HL-60/S4 (cell line): ENCODE results near the gene MCAT.

Source experiments
- in situ Hi-C: fragments of 300-500 bp; cut with MboI; formaldehyde crosslinking; loops from 2 replicates; pipeline ENCODE4 v1.14.3; 2022; ENCODE audit warnings: low sequenced_read_pairs

MCAT gene

GRCh38 chr22:43098356-43098755 is 44.8 kb downstream of the MCAT start:
- in situ Hi-C loops, result no loop called here

DNA sequence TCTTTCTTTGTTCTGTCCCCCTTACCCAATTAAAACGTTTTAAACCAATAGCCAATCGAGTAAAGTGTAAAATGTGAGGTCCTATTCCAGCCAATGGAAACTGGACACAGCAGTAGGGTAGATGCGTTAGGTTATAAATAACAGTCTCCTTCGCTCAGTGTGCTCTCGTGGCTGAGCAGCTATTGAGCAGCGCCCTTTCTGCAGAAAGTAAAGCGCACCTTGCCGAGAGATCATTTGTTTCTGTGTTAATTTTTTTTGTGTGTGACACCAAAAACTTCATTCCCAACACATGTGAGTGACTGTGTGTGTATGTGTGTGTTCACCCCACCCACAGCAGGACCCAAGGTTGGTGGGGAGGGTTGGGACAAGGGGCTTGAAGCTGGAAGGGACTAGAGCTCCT is 46.8 kb downstream of the MCAT start:
- in situ Hi-C loops, result no loop called here

GRCh38 chr22:43094551-43094950 is 48.6 kb downstream of the MCAT start:
- in situ Hi-C loops, result no loop called here

DNA sequence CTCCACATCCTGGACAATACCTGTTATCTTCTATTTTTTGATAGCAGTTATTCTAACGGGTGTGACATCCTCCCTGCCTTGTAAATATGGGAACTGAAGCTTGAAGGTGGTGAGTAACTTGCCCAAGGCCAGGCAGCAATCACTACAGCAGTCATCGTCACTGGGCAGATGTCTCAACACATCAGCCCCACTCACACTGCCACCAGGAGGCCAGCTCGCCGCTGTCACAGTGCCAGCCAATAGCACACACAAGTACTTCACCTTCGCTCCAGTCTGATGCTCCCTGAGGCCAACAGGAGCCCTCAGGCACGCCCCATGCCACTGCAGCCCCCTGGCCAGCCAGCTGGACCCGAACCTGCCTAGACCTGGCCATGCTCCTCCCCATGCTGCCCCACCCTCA is 49.1 kb downstream of the MCAT start:
- in situ Hi-C loops, result no loop called here

- in situ Hi-C loops, result no loop called here
These were observed 51.1 kb downstream of the MCAT start for GRCh38 chr22:43092085-43092484.

- in situ Hi-C loops, result no loop called here
These were observed 52.9 kb downstream of the MCAT start for GRCh38 chr22:43090130-43090789.

DNA sequence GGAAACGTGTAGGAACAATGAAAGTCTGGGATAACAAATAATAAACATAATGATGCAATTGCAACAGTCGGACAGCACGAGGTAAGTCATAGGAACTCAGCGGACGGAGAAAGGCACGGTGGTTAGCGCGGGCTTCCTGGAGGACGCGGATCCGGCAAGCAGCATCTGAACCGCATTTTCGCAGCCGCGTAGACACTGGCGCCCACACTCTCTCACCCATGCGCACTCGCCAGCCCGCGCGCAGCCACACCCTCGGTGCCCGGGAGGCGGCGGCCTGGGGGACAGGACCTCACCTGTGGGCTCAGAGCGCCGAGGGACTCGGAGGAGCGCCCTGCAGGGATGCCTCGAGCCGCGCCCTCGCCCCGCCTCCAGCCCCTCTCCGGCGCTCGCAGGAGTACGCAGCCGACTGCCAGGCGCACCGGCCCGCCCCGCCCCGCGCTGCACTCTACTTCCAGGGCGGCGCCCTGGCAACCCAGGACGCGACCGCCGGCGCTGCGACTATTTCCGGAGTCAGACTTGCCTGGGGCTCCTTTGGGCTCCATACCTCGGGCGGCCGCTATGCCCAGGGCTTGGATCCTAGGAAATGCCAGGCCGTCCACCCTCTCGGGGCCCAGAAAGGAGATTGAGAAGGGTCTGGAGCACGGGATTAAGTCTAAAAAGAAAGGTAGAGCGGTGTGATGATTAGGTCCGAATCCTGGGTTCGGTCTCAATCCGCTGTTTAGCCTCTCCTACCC is 54.0 kb downstream of the MCAT start, which contains the start of gene TTLL1:
TSS of gene TTLL1 (minus strand) at position 408 of the 734 bp plus-strand sequence. CDS start 13,805 bp downstream, outside the sequence.
- in situ Hi-C loops, result no loop called here

DNA sequence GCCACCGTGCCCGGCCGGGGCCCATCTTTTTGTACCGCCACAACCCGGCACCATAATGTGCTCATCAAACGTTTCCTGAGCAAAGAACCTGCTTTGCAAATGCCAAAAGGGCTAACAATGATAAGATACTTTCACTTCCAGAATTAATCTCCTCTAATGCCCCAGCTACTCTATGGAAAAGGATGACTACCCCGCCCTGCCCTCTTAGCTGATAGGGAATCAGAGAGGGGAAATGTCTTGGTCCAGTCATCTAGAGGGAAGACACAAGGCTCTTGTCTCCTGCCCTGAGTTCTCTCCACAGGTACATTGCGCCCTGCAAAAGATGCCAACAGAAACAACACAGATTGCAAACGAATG is 54.6 kb downstream of the MCAT start:
- in situ Hi-C loops, result no loop called here

GRCh38 chr22:43085658-43086606 is 57.3 kb downstream of the MCAT start:
- in situ Hi-C loops, result no loop called here
